Measurements from ENCODE around the gene SPC24. TPM values are rescaled to one million over a fixed set of nuclear protein-coding genes. Genes with fewer than 3 reads are reported as not detected.

Gene SPC24
- total RNA-seq, 1 experiment from 2014 or later, result 33.9 TPM

GRCh38 chr19:11138601-11139300, 16.8 kb downstream of the SPC24 start:
- peak; percentile 58 for ATAC-seq
- no TSS peak for BruUV-seq (replicated peaks)
- ChIA-PET RAD21 (ENCODE audit: low non-redundant PET in 1 of 2, low total read pairs in 2 of 2, uncharacterized antibody in 2 of 2, unreplicated experiment in 2 of 2) (interaction anchor here (0.6 to 1.6 kb wide), 2 partner anchors 65 to 111 kb away, joined by 3 to 5 read pairs; no protein-coding TSS in a partner anchor), POLR2A (interaction anchor here (0.6 to 2.4 kb wide), 5 partner anchors 15 to 242 kb away, joined by 3 to 10 read pairs (median 4); partner anchors contain the start of gene KANK2), CTCF (interaction anchor here (0.9 to 1.8 kb wide), 7 partner anchors 12 to 202 kb away, joined by 3 to 6 read pairs (median 3); no protein-coding TSS in a partner anchor)
- Histone ChIP-seq H3K27me3 (ENCODE audit: insufficient read depth, low read length) (no peaks in the 10 kb centered on the region), H3K9ac (ENCODE audit: low read length) (peak overlapping the region; percentile 52), H3K4me1 (ENCODE audit: control insufficient read depth in 1 of 2, insufficient read depth in 2 of 2, low read length in 2 of 2) (peaks cover 60 to 66% of the 10 kb centered on the region in 2 experiments), H3K9me3 (ENCODE audit: control insufficient read depth in 1 of 2, insufficient read depth in 1 of 2, low read depth in 1 of 2, low read length in 2 of 2) (no peaks in the 10 kb centered on the region), H3K4me3 (replicated peaks in 1 of 2; ENCODE audit: low read depth in 1 of 2, low read length in 2 of 2) (peak overlapping the region; percentile 20 to 51; a peak in 3 of 4 replicates), H3K79me2 (ENCODE audit: insufficient read depth, low read length) (no peaks in the 10 kb centered on the region), H3K27ac (ENCODE audit: low read depth, low read length) (peak overlapping the region; percentile 92), H2AFZ (ENCODE audit: low read depth, low read length, poor library complexity, severe bottlenecking) (no peak overlapping the region), H3K36me3 (ENCODE audit: control insufficient read depth in 1 of 2, insufficient read depth in 2 of 2, low read length in 2 of 2) (no peaks in the 10 kb centered on the region), H3K4me2 (ENCODE audit: low read length) (peak overlapping the region; percentile 85), H3K9me2 (ENCODE audit: insufficient read depth) (no peaks in the 10 kb centered on the region), H4K20me1 (ENCODE audit: insufficient read depth) (no peaks in the 10 kb centered on the region)
- DNase-seq (ENCODE audit: low read depth, low spot score), result no peak
- intact Hi-C loops (cut with micrococcal nuclease), result no loop called here
- TF ChIP-seq SP1 (IDR thresholded peaks at IDR 0.05; ENCODE audit: low read depth), result peak; percentile 56
- TF ChIP-seq MAX (IDR thresholded peaks at IDR 0.05), result no peak
- peak; percentile 36 for TF ChIP-seq FOSL1 (IDR thresholded peaks at IDR 0.05; ENCODE audit: low read depth)
- no peak; the same call in 1 of the 2 replicates for TF ChIP-seq POLR2AphosphoS5 (IDR thresholded peaks at IDR 0.05; ENCODE audit: low read depth, low read length)
- TF ChIP-seq ZBTB33 (IDR thresholded peaks at IDR 0.05; ENCODE audit: extremely low read depth, insufficient replicate concordance, low read length), result no peak
- TF ChIP-seq EZH2 (IDR thresholded peaks at IDR 0.05), result no peak
- TF ChIP-seq SRF (IDR thresholded peaks at IDR 0.05; ENCODE audit: low read depth), result no peak
- no peak for TF ChIP-seq CEBPB (IDR thresholded peaks at IDR 0.05; ENCODE audit: low read depth)
- TF ChIP-seq RAD21 (IDR thresholded peaks at IDR 0.05; ENCODE audit: low read depth), result no peak
- no peak for TF ChIP-seq CTCF (IDR thresholded peaks at IDR 0.05 in 2 of 3, conservative IDR thresholded peaks at IDR 0.05 in 1 of 3; ENCODE audit: borderline replicate concordance in 1 of 3, insufficient read depth in 1 of 3, low read depth in 2 of 3, low read length in 2 of 3)
- TF ChIP-seq EZH2phosphoT487 (IDR thresholded peaks at IDR 0.05; ENCODE audit: borderline replicate concordance), result no peak
- TF ChIP-seq ATF3 (IDR thresholded peaks at IDR 0.05), result no peak
- peak; percentile 60 for TF ChIP-seq JUND (IDR thresholded peaks at IDR 0.05)
- peak; percentile 21 for TF ChIP-seq TCF7L2 (IDR thresholded peaks at IDR 0.05; ENCODE audit: borderline replicate concordance, extremely low read depth, insufficient read depth, insufficient read length)
- TF ChIP-seq YY1 (IDR thresholded peaks at IDR 0.05; ENCODE audit: extremely low read depth, insufficient replicate concordance, low read depth, low read length), result no peak
- TF ChIP-seq ELF1 (IDR thresholded peaks at IDR 0.05; ENCODE audit: borderline replicate concordance, low read depth), result no peak
- TF ChIP-seq ZFX (IDR thresholded peaks at IDR 0.05), result no peak
- no peak for TF ChIP-seq POLR2A (IDR thresholded peaks at IDR 0.05; ENCODE audit: borderline replicate concordance, extremely low read depth, insufficient read depth, insufficient read length)
- TF ChIP-seq CBX3 (IDR thresholded peaks at IDR 0.05; ENCODE audit: low read depth), result no peak
- TF ChIP-seq ZNF274 (IDR thresholded peaks at IDR 0.05; ENCODE audit: low read depth, low read length), result no peak
- no peak for TF ChIP-seq EGR1 (IDR thresholded peaks at IDR 0.05; ENCODE audit: low read depth)
- no peak for TF ChIP-seq SIN3A (IDR thresholded peaks at IDR 0.05; ENCODE audit: low read depth)

All from HCT116 (cell line).